ENCODE data around the gene TUG1. TPM values are rescaled to one million over a fixed set of nuclear protein-coding genes. Genes with fewer than 3 reads are reported as not detected.

TUG1 gene
- total and polyA plus RNA-seq, 2 donors (not counting 3 experiments of a cell fraction or from before 2014, with no cell fraction given): 77.1 to 85.9 TPM

- peaks cover 29 to 66% of the 10 kb centered on the region in 2 experiments for H3K36me3 ChIP-seq (ENCODE audit: control insufficient read depth in 2 of 2, extremely low read depth in 1 of 2, insufficient read depth in 2 of 2, low read length in 2 of 2)
- POLR2A ChIA-PET: no interaction called here
These were observed 35.0 kb upstream of the TUG1 start for GRCh38 chr22:30934053-30934452.

More at GRCh38 chr22:30934053-30934452, 35.0 kb upstream of the TUG1 start:
- Histone ChIP-seq H3K4me1 (ENCODE audit: control insufficient read depth, extremely low read depth, insufficient read depth, low read length) (no peaks in the 10 kb centered on the region), H4K20me1 (replicated peaks; ENCODE audit: control insufficient read depth, extremely low read depth, insufficient read depth, low read length) (no peaks in the 10 kb centered on the region), H2AFZ (ENCODE audit: low read depth, low read length) (no peak overlapping the region), H3K9ac (replicated peaks; ENCODE audit: extremely low read depth, insufficient read depth, low read length) (no peak overlapping the region), H3K79me2 (ENCODE audit: control insufficient read depth, insufficient read depth, low read length) (no peaks in the 10 kb centered on the region), H3K4me3 (replicated peaks in 1 of 3; ENCODE audit: insufficient read depth in 1 of 3, low read depth in 1 of 3, low read length in 3 of 3) (no peak overlapping the region), H3K27ac (ENCODE audit: insufficient read depth, low read depth, low read length) (no peak overlapping the region), H3K9me1 (replicated peaks; ENCODE audit: control insufficient read depth, extremely low read depth, insufficient read depth, low read length) (no peaks in the 10 kb centered on the region), H3K4me2 (ENCODE audit: insufficient read depth, low read length) (no peak overlapping the region), H3K27me3 (ENCODE audit: control insufficient read depth in 2 of 2, insufficient read depth in 2 of 2, low read length in 2 of 2) (no peaks in the 10 kb centered on the region), H3K9me3 (replicated peaks; ENCODE audit: control insufficient read depth, insufficient read depth, low read length) (no peaks in the 10 kb centered on the region)
- TF ChIP-seq POLR2A (IDR thresholded peaks at IDR 0.05; ENCODE audit: low read depth, low read length) (no peak), EZH2 (IDR thresholded peaks at IDR 0.05; ENCODE audit: borderline replicate concordance, low read depth, low read length, severe bottlenecking) (no peak), GATA2 (IDR thresholded peaks at IDR 0.05; ENCODE audit: insufficient read depth, insufficient read length, low read depth, low read length) (no peak), FOS (IDR thresholded peaks at IDR 0.05; ENCODE audit: borderline replicate concordance, insufficient read depth, low read length) (no peak), MAX (IDR thresholded peaks at IDR 0.05; ENCODE audit: insufficient read depth, insufficient read length) (no peak), POLR2AphosphoS5 (IDR thresholded peaks at IDR 0.05; ENCODE audit: insufficient read depth, low read depth, low read length) (no peak), MYC (IDR thresholded peaks at IDR 0.05; ENCODE audit: low read depth, low read length) (no peak), JUN (IDR thresholded peaks at IDR 0.05; ENCODE audit: borderline replicate concordance, insufficient read depth, insufficient read length, low read depth) (no peak)
- TF ChIP-seq, protein P1, sequence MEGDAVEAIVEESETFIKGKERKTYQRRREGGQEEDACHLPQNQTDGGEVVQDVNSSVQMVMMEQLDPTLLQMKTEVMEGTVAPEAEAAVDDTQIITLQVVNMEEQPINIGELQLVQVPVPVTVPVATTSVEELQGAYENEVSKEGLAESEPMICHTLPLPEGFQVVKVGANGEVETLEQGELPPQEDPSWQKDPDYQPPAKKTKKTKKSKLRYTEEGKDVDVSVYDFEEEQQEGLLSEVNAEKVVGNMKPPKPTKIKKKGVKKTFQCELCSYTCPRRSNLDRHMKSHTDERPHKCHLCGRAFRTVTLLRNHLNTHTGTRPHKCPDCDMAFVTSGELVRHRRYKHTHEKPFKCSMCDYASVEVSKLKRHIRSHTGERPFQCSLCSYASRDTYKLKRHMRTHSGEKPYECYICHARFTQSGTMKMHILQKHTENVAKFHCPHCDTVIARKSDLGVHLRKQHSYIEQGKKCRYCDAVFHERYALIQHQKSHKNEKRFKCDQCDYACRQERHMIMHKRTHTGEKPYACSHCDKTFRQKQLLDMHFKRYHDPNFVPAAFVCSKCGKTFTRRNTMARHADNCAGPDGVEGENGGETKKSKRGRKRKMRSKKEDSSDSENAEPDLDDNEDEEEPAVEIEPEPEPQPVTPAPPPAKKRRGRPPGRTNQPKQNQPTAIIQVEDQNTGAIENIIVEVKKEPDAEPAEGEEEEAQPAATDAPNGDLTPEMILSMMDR (IDR thresholded peaks at IDR 0.05; ENCODE audit: extremely low read depth in 1 of 2, insufficient read depth in 1 of 2, low read depth in 1 of 2, low read length in 2 of 2): no peak
- BruUV-seq (replicated peaks): no TSS peak
- DNase-seq (ENCODE audit: low read depth, low spot score) (no peak), FAIRE-seq (no peak)
- dilution Hi-C loops (cut with MboI; ENCODE audit: extremely low pct_ligation_motif_present, low sequenced_read_pairs): loop anchor here (10.0 kb wide), 1 partner anchor 239 kb away; the partner anchor contains the start of gene OSBP2
- intact Hi-C loops (cut with micrococcal nuclease): no loop called here
- CTCF ChIA-PET: interaction anchor here (1.2 to 1.4 kb wide), 2 partner anchors 151 to 171 kb away, joined by 3 to 4 read pairs; no protein-coding TSS in a partner anchor
